Lower leg skin (tissue), 3 donors: ENCODE results near the gene RPL38.

Experiments used
- CTCF ChIP-seq, 3 donors: fragments of 450-650 bp; IDR thresholded peaks; one replicate each; pipeline ENCODE4 v1.5.1; 2016; ENCODE audit warnings: antibody characterized with exemption in 3 of 3, mild to moderate bottlenecking in 3 of 3, moderate library complexity in 2 of 3
- POLR2A ChIP-seq, 2 donors: fragments of 450-650 bp; IDR thresholded peaks; one replicate each; pipeline ENCODE4 v1.6.1; 2016 to 2017; ENCODE audit warnings: antibody characterized with exemption in 2 of 2, mild to moderate bottlenecking in 1 of 2, moderate library complexity in 1 of 2

- TF ChIP-seq CTCF (IDR thresholded peaks at IDR 0.05) = no peak
- TF ChIP-seq POLR2A (IDR thresholded peaks at IDR 0.05) = no peak
Observed at GRCh38 chr17:74243013-74243755, 39.7 kb downstream of the RPL38 start.
